HepG2 (cell line): ENCODE results near the gene TOLLIP. TPM values are rescaled to one million over a fixed set of nuclear protein-coding genes. Genes with fewer than 3 reads are reported as not detected.
A peak's percentile ranks its signal among the peaks of the same experiment; 100 is the strongest.

Source experiments
- ATF3 ChIP-seq: sonication (generic); formaldehyde crosslinking; IDR thresholded peaks from 2 replicates; pipeline ENCODE4 v1.4.0; 2020; ENCODE audit warnings: missing genetic modification reagents
- CAMTA2 ChIP-seq: sonication (generic); formaldehyde crosslinking; IDR thresholded peaks from 2 replicates; pipeline ENCODE4 v1.4.0; 2020; ENCODE audit warnings: mild to moderate bottlenecking, missing genetic modification reagents, borderline replicate concordance
- CHD2 ChIP-seq: IDR thresholded peaks from 2 replicates; pipeline ENCODE4 v1.6.1; 2011; ENCODE audit warnings: low read depth, low read length, improper control_type of control experiment
- HOXD1 ChIP-seq: sonication (generic); formaldehyde crosslinking; IDR thresholded peaks from 2 replicates; pipeline ENCODE4 v1.5.0; 2020; ENCODE audit warnings: missing genetic modification reagents
- POLR2AphosphoS2 ChIP-seq: IDR thresholded peaks from 2 replicates; pipeline ENCODE4 v1.6.1; 2011; ENCODE audit warnings: low read depth, low read length, improper control_type of control experiment
- SKIL ChIP-seq: sonication (generic); formaldehyde crosslinking; IDR thresholded peaks from 2 replicates; pipeline ENCODE4 v1.8.0; 2022; ENCODE audit warnings: missing genetic modification reagents, mild to moderate bottlenecking, moderate library complexity, borderline replicate concordance
- SRF ChIP-seq: IDR thresholded peaks from 2 replicates; pipeline ENCODE4 v1.6.1; 2011; ENCODE audit warnings: mild to moderate bottlenecking, low read depth, low read length, moderate library complexity
- ZFP36L1 ChIP-seq: sonication (generic); formaldehyde crosslinking; IDR thresholded peaks from 2 replicates; pipeline ENCODE4 v1.8.0; 2022; ENCODE audit warnings: mild to moderate bottlenecking, missing genetic modification reagents, moderate library complexity
- ZNF264 ChIP-seq: sonication (generic); formaldehyde crosslinking; IDR thresholded peaks from 2 replicates; pipeline ENCODE4 v1.4.0; 2020; ENCODE audit warnings: missing genetic modification reagents
- ZNF281 ChIP-seq: sonication (generic); formaldehyde crosslinking; IDR thresholded peaks from 2 replicates; pipeline ENCODE4 v1.4.0; 2020; ENCODE audit warnings: missing genetic modification reagents, borderline replicate concordance
- ZNF720 ChIP-seq: sonication (generic); formaldehyde crosslinking; IDR thresholded peaks from 2 replicates; pipeline ENCODE4 v1.4.0; 2020; ENCODE audit warnings: missing genetic modification reagents
- ZNF839 ChIP-seq: sonication (generic); formaldehyde crosslinking; IDR thresholded peaks from 2 replicates; pipeline ENCODE4 v1.4.0; 2020; ENCODE audit warnings: missing genetic modification reagents, mild to moderate bottlenecking, borderline replicate concordance
- polyA plus RNA-seq, 8 experiments: library from polyadenylated mRNA; depleted of rRNA in 3 of 8; stranded (reverse) in 7 of 8; unstranded in 1 of 8; fragments of >200 nt; fragmentation: Illumina TruSeq in 4 of 8; extraction: Trizol in 4 of 8; gene quantifications; 2 replicates each; pipeline versions ENCODE4 v1.2.1 to v1.2.3, GENCODE V29; 2011 to 2016; ENCODE audit warnings: low read depth in 4 of 8, missing spikeins in 1 of 8, mixed read lengths in 1 of 8; ENCODE audit not compliant: insufficient read depth in 1 of 8
- total RNA-seq, 5 experiments: library from RNA; depleted of rRNA; stranded (reverse); fragments of >200 nt; fragmentation: Illumina TruSeq; extraction: Trizol; gene quantifications; 2 replicates each; pipeline ENCODE4 v1.2.3, GENCODE V29; 2016; ENCODE audit warnings: low read depth in 1 of 5
- TF ChIP-seq, protein P1 (sequence below): IDR thresholded peaks from 2 replicates; pipeline ENCODE4 v1.6.1; 2016; ENCODE audit warnings: missing compliant biosample characterization, missing genetic modification reagents, borderline replicate concordance
- TF ChIP-seq, protein P2 (sequence below): sonication (generic); formaldehyde crosslinking; IDR thresholded peaks from 2 replicates; pipeline ENCODE4 v1.4.0; 2020; ENCODE audit warnings: missing genetic modification reagents, borderline replicate concordance
- TF ChIP-seq, protein P3 (sequence below): sonication (generic); formaldehyde crosslinking; IDR thresholded peaks from 2 replicates; pipeline ENCODE4 v1.4.0; 2020; ENCODE audit warnings: low read depth, mild to moderate bottlenecking, missing genetic modification reagents

The TOLLIP gene
- total and polyA plus RNA-seq, 2 of the 13 experiments (the other 11 are each of a cell fraction or from before 2014, with no cell fraction given), result 25.9 to 47.5 TPM

DNA sequence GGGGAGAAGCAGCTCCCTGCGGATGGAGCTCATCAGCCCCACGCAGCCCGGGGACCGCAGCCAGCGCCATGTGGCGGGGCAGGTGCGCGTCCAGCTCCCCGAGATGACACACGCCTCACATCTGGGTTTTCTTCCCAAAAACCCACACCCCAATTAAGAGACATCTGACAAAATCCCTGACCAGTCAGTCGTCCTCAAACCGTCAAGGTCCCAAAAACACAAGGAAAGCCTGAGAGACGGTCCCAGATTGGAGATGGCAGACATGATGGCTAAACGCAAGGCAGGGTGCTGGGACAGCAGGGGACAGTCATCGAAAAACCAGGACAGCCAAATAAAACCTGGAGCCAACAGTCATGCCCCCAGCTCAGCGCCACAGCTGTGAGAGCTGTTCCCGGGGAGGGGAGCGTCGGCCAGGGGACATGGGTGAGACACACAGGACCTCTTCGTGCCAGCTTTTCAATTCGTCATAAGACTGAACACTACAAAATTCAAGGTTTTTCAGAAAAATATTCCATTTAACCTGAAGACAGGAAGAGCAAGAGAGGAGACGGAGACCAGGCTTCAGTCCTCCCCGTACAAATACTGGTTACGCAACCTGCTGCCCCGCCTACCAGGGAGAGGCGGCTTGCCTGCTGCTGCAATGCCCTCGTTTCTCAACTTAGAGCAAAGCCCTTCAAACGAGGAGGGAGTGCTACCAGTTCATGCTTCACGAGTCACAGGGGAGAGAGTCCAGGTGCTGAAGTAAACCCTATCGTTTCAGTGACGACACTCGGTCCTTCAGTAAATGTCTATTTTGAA is 10.5 kb downstream of the TOLLIP start (continued):
- TF ChIP-seq, protein P1, sequence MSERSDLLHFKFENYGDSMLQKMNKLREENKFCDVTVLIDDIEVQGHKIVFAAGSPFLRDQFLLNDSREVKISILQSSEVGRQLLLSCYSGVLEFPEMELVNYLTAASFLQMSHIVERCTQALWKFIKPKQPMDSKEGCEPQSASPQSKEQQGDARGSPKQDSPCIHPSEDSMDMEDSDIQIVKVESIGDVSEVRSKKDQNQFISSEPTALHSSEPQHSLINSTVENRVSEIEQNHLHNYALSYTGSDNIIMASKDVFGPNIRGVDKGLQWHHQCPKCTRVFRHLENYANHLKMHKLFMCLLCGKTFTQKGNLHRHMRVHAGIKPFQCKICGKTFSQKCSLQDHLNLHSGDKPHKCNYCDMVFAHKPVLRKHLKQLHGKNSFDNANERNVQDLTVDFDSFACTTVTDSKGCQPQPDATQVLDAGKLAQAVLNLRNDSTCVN (CRISPR knock-in tag), result no peak
- no peak for TF ChIP-seq CAMTA2 (CRISPR knock-in tag)
- TF ChIP-seq, protein P2, sequence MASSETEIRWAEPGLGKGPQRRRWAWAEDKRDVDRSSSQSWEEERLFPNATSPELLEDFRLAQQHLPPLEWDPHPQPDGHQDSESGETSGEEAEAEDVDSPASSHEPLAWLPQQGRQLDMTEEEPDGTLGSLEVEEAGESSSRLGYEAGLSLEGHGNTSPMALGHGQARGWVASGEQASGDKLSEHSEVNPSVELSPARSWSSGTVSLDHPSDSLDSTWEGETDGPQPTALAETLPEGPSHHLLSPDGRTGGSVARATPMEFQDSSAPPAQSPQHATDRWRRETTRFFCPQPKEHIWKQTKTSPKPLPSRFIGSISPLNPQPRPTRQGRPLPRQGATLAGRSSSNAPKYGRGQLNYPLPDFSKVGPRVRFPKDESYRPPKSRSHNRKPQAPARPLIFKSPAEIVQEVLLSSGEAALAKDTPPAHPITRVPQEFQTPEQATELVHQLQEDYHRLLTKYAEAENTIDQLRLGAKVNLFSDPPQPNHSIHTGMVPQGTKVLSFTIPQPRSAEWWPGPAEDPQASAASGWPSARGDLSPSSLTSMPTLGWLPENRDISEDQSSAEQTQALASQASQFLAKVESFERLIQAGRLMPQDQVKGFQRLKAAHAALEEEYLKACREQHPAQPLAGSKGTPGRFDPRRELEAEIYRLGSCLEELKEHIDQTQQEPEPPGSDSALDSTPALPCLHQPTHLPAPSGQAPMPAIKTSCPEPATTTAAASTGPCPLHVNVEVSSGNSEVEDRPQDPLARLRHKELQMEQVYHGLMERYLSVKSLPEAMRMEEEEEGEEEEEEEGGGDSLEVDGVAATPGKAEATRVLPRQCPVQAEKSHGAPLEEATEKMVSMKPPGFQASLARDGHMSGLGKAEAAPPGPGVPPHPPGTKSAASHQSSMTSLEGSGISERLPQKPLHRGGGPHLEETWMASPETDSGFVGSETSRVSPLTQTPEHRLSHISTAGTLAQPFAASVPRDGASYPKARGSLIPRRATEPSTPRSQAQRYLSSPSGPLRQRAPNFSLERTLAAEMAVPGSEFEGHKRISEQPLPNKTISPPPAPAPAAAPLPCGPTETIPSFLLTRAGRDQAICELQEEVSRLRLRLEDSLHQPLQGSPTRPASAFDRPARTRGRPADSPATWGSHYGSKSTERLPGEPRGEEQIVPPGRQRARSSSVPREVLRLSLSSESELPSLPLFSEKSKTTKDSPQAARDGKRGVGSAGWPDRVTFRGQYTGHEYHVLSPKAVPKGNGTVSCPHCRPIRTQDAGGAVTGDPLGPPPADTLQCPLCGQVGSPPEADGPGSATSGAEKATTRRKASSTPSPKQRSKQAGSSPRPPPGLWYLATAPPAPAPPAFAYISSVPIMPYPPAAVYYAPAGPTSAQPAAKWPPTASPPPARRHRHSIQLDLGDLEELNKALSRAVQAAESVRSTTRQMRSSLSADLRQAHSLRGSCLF (CRISPR knock-in tag), result no peak
- peak; percentile 76 for TF ChIP-seq ZFP36L1 (CRISPR knock-in tag)
- no peak; the same call in 1 of the 2 replicates for TF ChIP-seq SKIL
- TF ChIP-seq ZNF281 (CRISPR knock-in tag), result peak; percentile 56; the same call in 1 of the 2 replicates
- TF ChIP-seq ZNF720 (CRISPR knock-in tag), result no peak
- TF ChIP-seq ATF3 (CRISPR knock-in tag), result 0 out of 2 replicates have a peak, but pooled peaks have one; percentile 67
- peak; percentile 56; the same call in 1 of the 2 replicates for TF ChIP-seq HOXD1 (CRISPR knock-in tag)
- TF ChIP-seq CHD2, result no peak
- TF ChIP-seq ZNF264 (CRISPR knock-in tag), result 0 out of 2 replicates have a peak, but pooled peaks have one; percentile 35
- TF ChIP-seq, protein P3, sequence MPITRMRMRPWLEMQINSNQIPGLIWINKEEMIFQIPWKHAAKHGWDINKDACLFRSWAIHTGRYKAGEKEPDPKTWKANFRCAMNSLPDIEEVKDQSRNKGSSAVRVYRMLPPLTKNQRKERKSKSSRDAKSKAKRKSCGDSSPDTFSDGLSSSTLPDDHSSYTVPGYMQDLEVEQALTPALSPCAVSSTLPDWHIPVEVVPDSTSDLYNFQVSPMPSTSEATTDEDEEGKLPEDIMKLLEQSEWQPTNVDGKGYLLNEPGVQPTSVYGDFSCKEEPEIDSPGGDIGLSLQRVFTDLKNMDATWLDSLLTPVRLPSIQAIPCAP, result no peak
- TF ChIP-seq ZNF839 (CRISPR knock-in tag), result no peak
- TF ChIP-seq SRF, result no peak
- TF ChIP-seq POLR2AphosphoS2, result no peak
